GM21367 (cell line): Measurements from ENCODE around the gene MAP4K3.

ENCODE experiments used
- ATAC-seq: cut with Tn5 transposase; IDR thresholded peaks from one replicate; pipeline ENCODE4 v1.9.1; 2021; ENCODE audit not compliant: unreplicated experiment

MAP4K3 gene

DNA sequence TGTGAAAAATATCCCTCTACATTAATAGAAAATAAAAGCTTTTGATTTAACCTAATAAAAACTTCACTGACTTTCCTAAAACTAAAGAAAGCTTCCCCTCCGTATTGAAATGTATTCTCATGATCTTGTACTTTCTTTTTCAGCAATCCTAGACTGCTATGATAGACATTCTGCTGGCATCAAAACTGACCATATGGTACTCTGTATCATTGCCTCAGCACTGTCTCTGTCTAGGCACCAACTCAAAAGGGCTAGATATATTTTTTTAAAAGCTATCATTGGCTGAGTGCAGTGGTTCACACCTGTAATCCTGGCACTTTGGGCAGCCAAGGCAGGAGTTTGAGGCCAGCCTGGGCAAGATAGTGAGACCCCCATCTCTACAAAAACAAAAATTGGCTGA lies 226.2 kb downstream of the MAP4K3 start:
- ATAC-seq, result no peak

GRCh38 chr2:39203382-39203781 lies 233.7 kb downstream of the MAP4K3 start:
- ATAC-seq, result no peak

- no peak for ATAC-seq
These were observed 234.3 kb downstream of the MAP4K3 start for GRCh38 chr2:39202639-39203369.
